Left ventricle myocardium inferior (tissue), 1 donor: ENCODE results near the gene UBL3. TPM values are rescaled to one million over a fixed set of nuclear protein-coding genes. Genes with fewer than 3 reads are reported as not detected.

Experiments used
- DNase-seq: peaks from one replicate; pipeline ENCODE4 v3.0.0-alpha.2; 2020
- H3K27ac ChIP-seq: fragments of 200-600 bp; replicated peaks from 2 replicates; pipeline ENCODE4 v1.8.0; 2021
- H3K27me3 ChIP-seq: fragments of 200-600 bp; 2 replicates; pipeline ENCODE4 v1.8.0; 2021; ENCODE audit warnings: low read depth
- H3K36me3 ChIP-seq: fragments of 200-600 bp; 2 replicates; pipeline ENCODE4 v1.8.0; 2021
- H3K4me1 ChIP-seq: fragments of 200-600 bp; 2 replicates; pipeline ENCODE4 v1.8.0; 2021
- H3K4me3 ChIP-seq: fragments of 200-600 bp; 2 replicates; pipeline ENCODE4 v1.8.0; 2021; ENCODE audit warnings: mild to moderate bottlenecking, moderate library complexity
- H3K9me3 ChIP-seq: fragments of 200-600 bp; replicated peaks from 2 replicates; pipeline ENCODE4 v1.8.0; 2021
- intact Hi-C: fragments of 100-400 bp; cut with micrococcal nuclease; formaldehyde crosslinking; loops from one replicate; pipeline ENCODE4 v1.11.0; 2022
- total RNA-seq: library from RNA; stranded (reverse); fragmentation: NEBNext Ultra II Directional; extraction: Animal tissue kit (Norgen Biotek cat#: 25700); gene quantifications from one replicate; pipeline ENCODE4 v1.2.1, GENCODE V29; 2021
- TF ChIP-seq, protein P1 (sequence below): fragments of 200-600 bp; IDR thresholded peaks from 2 replicates; pipeline ENCODE4 v1.8.0; 2021; ENCODE audit warnings: antibody characterized with exemption, mild to moderate bottlenecking, borderline replicate concordance
- donor health status: DM: no; HTN: yes; CAD: no; lungs with severe emphysema.

Gene UBL3
- total RNA-seq, 1 donor from 2014 or later = 25.2 TPM

DNA sequence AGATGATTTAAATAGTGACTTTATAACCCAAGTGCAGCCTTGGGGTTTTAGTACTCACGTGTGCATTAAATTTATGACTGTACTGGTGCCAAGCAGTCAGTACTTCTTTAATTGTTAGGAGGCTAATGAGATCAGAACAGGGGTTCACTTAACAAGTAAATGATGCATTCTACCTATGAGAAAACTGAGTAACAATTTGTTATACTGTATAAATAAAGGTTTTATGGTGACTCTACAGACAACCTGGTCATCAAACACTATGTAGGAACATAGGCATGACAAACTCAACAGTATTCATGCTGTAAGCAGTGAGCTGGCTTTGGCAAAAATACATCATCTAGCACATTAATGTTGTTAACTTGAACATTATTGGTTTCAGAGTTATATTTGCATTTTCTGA lies 75.6 kb downstream of the UBL3 start:
- intact Hi-C loops = loop anchor here (5.0 to 10.0 kb wide), 2 partner anchors 150 to 342 kb away; no protein-coding TSS in a partner anchor
- Histone ChIP-seq H3K36me3 (no peaks in the 10 kb centered on the region), H3K4me1 (no peaks in the 10 kb centered on the region), H3K9me3 (no peaks in the 10 kb centered on the region), H3K27me3 (no peaks in the 10 kb centered on the region), H3K4me3 (no peak overlapping the region), H3K27ac (no peak overlapping the region)
- TF ChIP-seq, protein P1, sequence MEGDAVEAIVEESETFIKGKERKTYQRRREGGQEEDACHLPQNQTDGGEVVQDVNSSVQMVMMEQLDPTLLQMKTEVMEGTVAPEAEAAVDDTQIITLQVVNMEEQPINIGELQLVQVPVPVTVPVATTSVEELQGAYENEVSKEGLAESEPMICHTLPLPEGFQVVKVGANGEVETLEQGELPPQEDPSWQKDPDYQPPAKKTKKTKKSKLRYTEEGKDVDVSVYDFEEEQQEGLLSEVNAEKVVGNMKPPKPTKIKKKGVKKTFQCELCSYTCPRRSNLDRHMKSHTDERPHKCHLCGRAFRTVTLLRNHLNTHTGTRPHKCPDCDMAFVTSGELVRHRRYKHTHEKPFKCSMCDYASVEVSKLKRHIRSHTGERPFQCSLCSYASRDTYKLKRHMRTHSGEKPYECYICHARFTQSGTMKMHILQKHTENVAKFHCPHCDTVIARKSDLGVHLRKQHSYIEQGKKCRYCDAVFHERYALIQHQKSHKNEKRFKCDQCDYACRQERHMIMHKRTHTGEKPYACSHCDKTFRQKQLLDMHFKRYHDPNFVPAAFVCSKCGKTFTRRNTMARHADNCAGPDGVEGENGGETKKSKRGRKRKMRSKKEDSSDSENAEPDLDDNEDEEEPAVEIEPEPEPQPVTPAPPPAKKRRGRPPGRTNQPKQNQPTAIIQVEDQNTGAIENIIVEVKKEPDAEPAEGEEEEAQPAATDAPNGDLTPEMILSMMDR = no peak
- no peak for DNase-seq

DNA sequence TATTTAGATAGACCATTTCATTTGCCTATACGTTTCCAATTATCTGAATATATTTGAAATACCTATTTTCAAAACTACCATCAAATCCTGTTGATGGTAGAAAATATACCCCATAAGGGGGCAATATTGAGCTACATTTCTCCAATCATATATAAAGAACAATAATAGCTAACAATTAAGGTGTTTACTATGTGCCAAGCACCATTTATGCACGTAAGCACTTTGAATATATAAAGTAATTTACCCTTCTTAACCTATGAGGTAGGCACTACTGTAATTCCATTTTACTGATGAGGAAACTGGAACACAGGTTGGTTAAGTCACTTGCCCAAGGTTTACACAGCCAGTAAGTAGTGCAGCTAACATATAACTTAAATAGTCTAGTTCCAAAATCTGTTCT lies 79.2 kb downstream of the UBL3 start:
- no peak for DNase-seq
- no peaks in the 10 kb centered on the region for H3K4me1 ChIP-seq
- TF ChIP-seq, protein P1 = peak; percentile 59
- H3K27ac ChIP-seq = no peak overlapping the region
- H3K27me3 ChIP-seq = no peaks in the 10 kb centered on the region
- no peaks in the 10 kb centered on the region for H3K9me3 ChIP-seq
- no peak overlapping the region for H3K4me3 ChIP-seq
- intact Hi-C loops = loop anchor here (5.0 to 10.0 kb wide), 2 partner anchors 154 to 346 kb away; no protein-coding TSS in a partner anchor
- peaks cover 11% of the 10 kb centered on the region for H3K36me3 ChIP-seq

DNA sequence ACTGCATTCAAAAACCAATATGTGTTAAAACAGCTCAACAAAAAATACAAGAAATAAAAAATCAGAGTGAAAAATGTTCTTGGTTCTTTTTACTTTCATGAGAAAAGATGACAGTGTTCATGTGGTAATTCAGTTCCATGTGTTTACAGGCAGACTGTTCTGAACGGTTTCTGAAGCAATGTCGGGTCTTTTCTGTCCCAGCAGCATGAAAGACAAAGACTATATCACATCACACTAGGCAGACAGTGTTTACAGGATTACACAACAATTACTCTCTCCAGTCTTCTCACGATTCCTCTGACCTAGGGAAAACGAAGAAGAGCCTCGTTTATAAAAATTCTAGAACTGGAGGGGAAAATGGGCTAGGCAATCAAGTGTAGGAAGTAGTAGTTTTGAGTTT lies 83.4 kb downstream of the UBL3 start:
- Histone ChIP-seq H3K27ac (no peak overlapping the region), H3K4me3 (no peak overlapping the region), H3K36me3 (peaks cover 16% of the 10 kb centered on the region), H3K27me3 (no peaks in the 10 kb centered on the region), H3K9me3 (no peaks in the 10 kb centered on the region), H3K4me1 (no peaks in the 10 kb centered on the region)
- intact Hi-C loops = no loop called here
- DNase-seq = no peak
- TF ChIP-seq, protein P1 = no peak

DNA sequence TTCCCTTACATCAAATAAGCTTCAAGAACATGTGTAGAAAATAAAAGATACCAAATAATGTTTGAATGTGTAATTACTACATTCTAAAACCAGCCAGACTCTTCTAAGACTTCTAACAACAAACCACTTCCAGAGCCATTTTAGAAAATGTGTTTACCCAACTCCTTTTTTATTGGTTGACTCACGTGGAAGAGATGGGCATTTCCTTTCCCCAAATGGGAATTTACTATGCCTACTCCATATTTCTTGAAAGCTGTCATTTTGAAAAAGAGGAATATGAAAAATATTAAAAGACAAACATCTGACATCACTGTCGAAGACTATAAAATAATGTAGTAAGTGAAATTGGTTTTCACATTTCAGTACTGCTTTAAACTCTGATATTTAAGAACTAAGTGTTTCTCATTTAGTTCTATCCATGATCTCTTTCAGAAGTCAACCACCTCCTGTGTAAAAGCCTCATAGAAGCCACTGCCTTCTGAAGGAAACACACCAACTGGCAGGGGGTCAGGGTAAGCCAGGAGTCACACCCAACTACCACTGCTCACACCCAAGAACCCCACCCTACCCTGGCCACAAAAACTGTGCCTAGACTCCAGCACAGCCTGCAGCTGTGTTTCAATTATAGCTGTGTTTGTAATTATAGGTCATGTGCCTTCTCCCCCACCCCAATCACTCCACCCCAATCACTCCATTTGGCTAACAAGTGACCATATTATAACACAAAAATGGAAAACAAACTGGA lies 86.8 kb downstream of the UBL3 start:
- no peaks in the 10 kb centered on the region for H3K4me1 ChIP-seq
- no peaks in the 10 kb centered on the region for H3K27me3 ChIP-seq
- peaks cover 16% of the 10 kb centered on the region for H3K36me3 ChIP-seq
- TF ChIP-seq, protein P1 = no peak
- DNase-seq = no peak
- H3K27ac ChIP-seq = no peak overlapping the region
- intact Hi-C loops = no loop called here
- no peak overlapping the region for H3K4me3 ChIP-seq
- peaks cover 12% of the 10 kb centered on the region for H3K9me3 ChIP-seq

DNA sequence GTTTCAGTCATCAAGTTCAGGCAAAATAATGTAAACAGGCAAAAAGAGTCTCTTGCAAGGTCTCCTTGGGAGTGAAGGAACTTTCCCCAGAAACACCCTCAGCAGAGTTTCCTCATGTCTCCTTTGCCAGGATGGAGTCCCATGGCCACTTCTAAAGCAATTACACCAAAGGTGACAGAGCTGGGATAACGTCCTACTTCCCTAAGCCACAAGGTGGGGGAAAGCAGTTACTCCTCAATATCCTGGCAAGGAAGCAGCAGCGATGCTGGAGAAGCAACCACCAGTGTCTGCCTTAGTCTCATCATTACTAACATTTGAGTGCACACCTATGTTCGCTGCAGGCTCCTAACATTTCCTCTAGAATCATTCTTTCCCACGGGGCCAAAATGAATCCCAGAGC lies 88.6 kb downstream of the UBL3 start:
- TF ChIP-seq, protein P1 = no peak
- intact Hi-C loops = no loop called here
- H3K27me3 ChIP-seq = no peaks in the 10 kb centered on the region
- H3K4me1 ChIP-seq = no peaks in the 10 kb centered on the region
- no peak overlapping the region for H3K27ac ChIP-seq
- H3K36me3 ChIP-seq = peaks cover 10% of the 10 kb centered on the region
- H3K4me3 ChIP-seq = no peak overlapping the region
- H3K9me3 ChIP-seq = peaks cover 12% of the 10 kb centered on the region
- no peak for DNase-seq
